Ascending aorta (tissue), 2 donors: Measurements from ENCODE around the gene CNTNAP2. TPM values are rescaled to one million over a fixed set of nuclear protein-coding genes. Genes with fewer than 3 reads are reported as not detected.

Source experiments
- DNase-seq, 2 donors: peaks; one replicate each; pipeline ENCODE4 v3.0.0-alpha.2; 2019; ENCODE audit warnings: low spot score in 2 of 2
- H3K27ac ChIP-seq, 2 donors: fragments of 200-600 bp; sonication (generic); one replicate each; pipeline ENCODE4 v1.5.1; 2016 to 2017; ENCODE audit warnings: mild to moderate bottlenecking in 1 of 2
- H3K27me3 ChIP-seq: fragments of 200-600 bp; sonication (generic); one replicate; pipeline ENCODE4 v1.5.1; 2017
- H3K36me3 ChIP-seq, 2 donors: fragments of 200-600 bp; sonication (generic); one replicate each; pipeline ENCODE4 v1.5.1; 2016
- H3K4me1 ChIP-seq, 2 donors: fragments of 200-600 bp; sonication (generic); one replicate each; pipeline ENCODE4 v1.5.1; 2016 to 2017; ENCODE audit warnings: mild to moderate bottlenecking in 1 of 2
- H3K4me3 ChIP-seq, 2 donors: fragments of 200-600 bp; sonication (generic); one replicate each; pipeline ENCODE4 v1.5.1; 2016 to 2017; ENCODE audit warnings: mild to moderate bottlenecking in 1 of 2
- H3K9me3 ChIP-seq, 2 donors: fragments of 200-600 bp; sonication (generic); one replicate each; pipeline ENCODE4 v1.5.1; 2016
- CTCF ChIP-seq, 3 experiments: fragments of 200-600 bp in 2 of 3; fragments of 450-650 bp in 1 of 3; sonication (generic) in 2 of 3; IDR thresholded peaks; one replicate each; pipeline ENCODE4 v1.5.1; 2016 to 2019; ENCODE audit warnings: antibody characterized with exemption in 3 of 3, mild to moderate bottlenecking in 1 of 3, moderate library complexity in 1 of 3
- intact Hi-C: fragments of 100-400 bp; cut with DNase I; formaldehyde crosslinking; loops from one replicate; pipeline ENCODE4 v1.15.1; 2023
- total RNA-seq: library from RNA; depleted of rRNA; stranded (reverse); fragments of >200 nt; gene quantifications from one replicate; pipeline ENCODE4 v1.1.0, GENCODE V29; 2016

The CNTNAP2 gene
- total RNA-seq, 1 donor from 2014 or later: not detected

DNA sequence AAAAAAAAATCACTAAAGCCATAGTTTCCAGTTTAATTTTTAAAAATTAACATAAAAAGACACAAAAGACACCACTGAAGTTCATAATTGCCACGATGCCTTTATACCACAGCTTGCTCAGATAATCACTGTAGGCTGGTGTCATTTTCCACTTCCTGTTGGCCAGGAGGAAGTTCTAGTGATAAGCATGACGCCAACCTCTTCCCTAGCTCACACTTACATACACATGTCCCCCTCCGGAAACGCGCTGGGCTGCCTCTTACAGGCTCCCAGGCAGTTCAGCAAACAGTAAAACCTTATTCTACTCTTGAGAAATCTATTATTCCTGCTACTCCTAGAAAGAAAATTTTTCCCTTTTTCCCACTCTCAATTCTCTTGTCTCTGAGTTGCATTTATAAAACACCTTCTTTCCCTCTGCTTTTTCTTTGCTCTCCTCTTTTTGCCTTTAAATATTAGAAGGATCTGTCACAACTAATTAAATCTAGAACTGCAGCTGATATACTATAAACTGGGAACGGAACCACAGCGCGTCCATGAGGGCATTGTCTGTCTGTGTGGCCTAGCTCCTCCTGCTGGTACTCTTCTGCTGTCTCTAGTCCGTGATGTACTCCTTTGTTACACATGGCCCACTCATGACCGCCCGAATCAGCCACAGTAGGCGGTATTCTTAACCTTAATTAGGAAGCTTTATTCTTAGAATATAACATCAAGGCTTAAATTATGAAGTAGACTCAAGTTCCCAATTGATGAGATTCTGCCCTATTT lies 664.9 kb downstream of the CNTNAP2 start:
- intact Hi-C loops: no loop called here
- TF ChIP-seq CTCF (IDR thresholded peaks at IDR 0.05): no peak
- Histone ChIP-seq H3K27me3 (no peaks in the 10 kb centered on the region), H3K27ac (no peak overlapping the region), H3K36me3 (no peaks in the 10 kb centered on the region), H3K9me3 (no peaks in the 10 kb centered on the region), H3K4me3 (no peak overlapping the region), H3K4me1 (no peaks in the 10 kb centered on the region)
- DNase-seq: no peak

DNA sequence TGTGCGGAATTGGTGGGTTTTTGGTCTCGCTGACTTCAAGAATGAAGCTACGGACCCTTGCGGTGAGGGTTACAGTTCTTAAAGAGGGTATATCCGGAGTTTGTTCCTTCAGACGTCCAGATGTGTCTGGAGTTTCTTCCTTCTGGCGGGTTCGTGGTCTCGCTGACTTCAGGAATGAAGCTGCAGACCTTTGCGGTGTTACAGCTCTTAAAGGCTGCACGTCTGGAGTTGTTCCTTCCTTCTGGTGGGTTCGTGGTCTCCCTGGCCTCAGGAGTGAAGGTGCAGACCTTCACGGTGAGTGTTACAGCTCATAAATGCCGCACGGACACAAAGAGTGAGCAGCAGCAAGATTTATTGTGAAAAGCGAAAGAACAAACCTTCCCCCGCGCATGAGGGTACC lies 670.7 kb downstream of the CNTNAP2 start:
- H3K27me3 ChIP-seq: no peaks in the 10 kb centered on the region
- no peaks in the 10 kb centered on the region for H3K4me1 ChIP-seq
- no peak for TF ChIP-seq CTCF (IDR thresholded peaks at IDR 0.05)
- intact Hi-C loops: no loop called here
- DNase-seq: no peak
- H3K4me3 ChIP-seq: no peak overlapping the region
- H3K9me3 ChIP-seq: no peaks in the 10 kb centered on the region
- H3K27ac ChIP-seq: no peak overlapping the region
- no peaks in the 10 kb centered on the region for H3K36me3 ChIP-seq

GRCh38 chr7:146788008-146788407 lies 671.4 kb downstream of the CNTNAP2 start:
- Histone ChIP-seq H3K27ac (no peak overlapping the region), H3K27me3 (no peaks in the 10 kb centered on the region), H3K4me1 (no peaks in the 10 kb centered on the region), H3K4me3 (no peak overlapping the region), H3K36me3 (no peaks in the 10 kb centered on the region), H3K9me3 (no peaks in the 10 kb centered on the region)
- no peak for TF ChIP-seq CTCF (IDR thresholded peaks at IDR 0.05)
- DNase-seq: no peak
- intact Hi-C loops: no loop called here

DNA sequence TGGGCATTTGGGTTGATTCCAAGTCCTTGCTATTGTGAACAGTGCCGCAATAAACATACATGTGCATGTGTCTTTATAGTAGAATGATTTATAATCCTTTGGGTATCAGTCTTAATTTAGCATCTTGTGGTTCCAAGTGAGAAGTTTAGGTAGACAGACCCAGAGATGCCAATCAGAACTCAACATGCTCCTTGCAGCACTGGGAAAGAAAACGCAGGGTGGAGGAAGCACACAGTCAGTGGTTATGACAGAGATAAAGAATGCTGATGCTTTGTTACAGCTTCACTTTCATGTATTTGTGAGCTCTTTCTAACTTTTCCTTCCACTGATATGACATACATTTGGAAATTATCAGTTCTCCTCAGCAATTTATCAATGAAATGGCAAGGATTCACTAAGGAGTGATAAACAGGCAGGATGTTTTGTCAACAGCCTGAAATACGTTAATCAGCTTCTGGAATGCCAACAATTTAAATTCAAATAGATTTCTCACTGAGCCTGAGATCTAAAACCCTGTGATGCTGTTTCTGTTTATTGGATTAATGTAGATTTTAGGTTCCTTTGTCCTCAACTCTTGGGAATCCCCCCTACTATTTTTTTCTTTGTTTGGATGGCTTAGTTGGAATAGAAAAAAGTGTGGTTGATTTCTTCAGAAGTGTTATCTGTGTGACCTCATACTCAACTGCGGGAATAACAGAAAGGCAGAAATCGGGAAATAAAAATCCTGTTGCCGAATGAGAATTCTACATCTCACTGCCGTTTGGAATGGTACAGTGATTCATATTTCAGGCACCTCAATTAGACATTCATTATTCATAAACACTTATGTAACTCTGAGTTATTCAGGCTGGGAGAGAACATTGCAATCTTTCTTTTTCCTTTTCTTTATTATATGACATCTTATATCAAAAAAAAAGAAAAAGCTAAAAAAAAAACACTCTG lies 675.0 kb downstream of the CNTNAP2 start:
- H3K4me1 ChIP-seq: no peaks in the 10 kb centered on the region
- TF ChIP-seq CTCF (IDR thresholded peaks at IDR 0.05): no peak
- DNase-seq: no peak

DNA sequence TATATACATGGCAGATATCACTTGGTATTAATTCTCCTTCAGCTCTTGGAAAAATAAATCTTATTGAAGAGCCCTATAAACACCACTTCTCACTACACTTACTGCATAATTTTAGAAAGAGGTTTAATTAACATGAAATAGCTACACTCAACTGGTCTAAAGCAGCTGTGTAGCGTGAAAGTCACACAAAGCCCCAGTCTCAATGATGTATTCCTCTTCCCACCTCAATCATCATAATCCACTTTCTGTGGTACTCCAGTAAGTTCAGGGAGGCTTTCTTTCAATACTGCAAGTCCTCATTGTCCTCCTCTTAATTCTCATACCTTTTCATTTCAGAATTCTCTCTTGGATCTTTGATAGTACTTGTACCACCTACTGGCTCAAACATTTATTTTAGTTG lies 688.0 kb downstream of the CNTNAP2 start:
- Histone ChIP-seq H3K36me3 (no peaks in the 10 kb centered on the region), H3K27me3 (no peaks in the 10 kb centered on the region), H3K27ac (no peak overlapping the region), H3K4me1 (no peaks in the 10 kb centered on the region), H3K4me3 (no peak overlapping the region), H3K9me3 (no peaks in the 10 kb centered on the region)
- intact Hi-C loops: no loop called here
- no peak for TF ChIP-seq CTCF (IDR thresholded peaks at IDR 0.05)
- DNase-seq: no peak

More for the DNA sequence above, 675.0 kb downstream of the CNTNAP2 start:
- H3K4me3 ChIP-seq: no peak overlapping the region
- intact Hi-C loops: no loop called here
- H3K27ac ChIP-seq: no peak overlapping the region
- no peaks in the 10 kb centered on the region for H3K27me3 ChIP-seq
- H3K36me3 ChIP-seq: no peaks in the 10 kb centered on the region
- peaks cover 0 to 4% of the 10 kb centered on the region in 2 donors for H3K9me3 ChIP-seq
